ENCODE results near the gene FBLN5. TPM values are rescaled to one million over a fixed set of nuclear protein-coding genes. Genes with fewer than 3 reads are reported as not detected.
A peak's percentile ranks its signal among the peaks of the same experiment; 100 is the strongest.

Gene FBLN5
- total RNA-seq, 6 experiments from 2014 or later = 127 to 242 (median 205) TPM

GRCh38 chr14:91918186-91918883, 29.2 kb downstream of the FBLN5 start:
- no peaks in the 10 kb centered on the region; the same call in 1 of the 2 replicates for H3K27me3 Mint-ChIP-seq (ENCODE audit: insufficient read depth)
- H3K4me3 Mint-ChIP-seq = no peak overlapping the region
- H3K4me1 Mint-ChIP-seq (ENCODE audit: low read depth) = peaks cover 15% of the 10 kb centered on the region
- no peak for TF ChIP-seq CTCF (IDR thresholded peaks at IDR 0.05)
- no peaks in the 10 kb centered on the region; the same call in 1 of the 2 replicates for H3K9me3 Mint-ChIP-seq
- peaks cover 25% of the 10 kb centered on the region for H3K36me3 Mint-ChIP-seq (ENCODE audit: low read depth)
- no peak for DNase-seq
- H3K27ac Mint-ChIP-seq = no peak overlapping the region

- DNase-seq = no peak
- H3K27ac Mint-ChIP-seq = no peak overlapping the region
- no peak for TF ChIP-seq CTCF (IDR thresholded peaks at IDR 0.05)
- H3K9me3 Mint-ChIP-seq = no peaks in the 10 kb centered on the region; the same call in 1 of the 2 replicates
- no peaks in the 10 kb centered on the region for H3K27me3 Mint-ChIP-seq (ENCODE audit: insufficient read depth)
- H3K4me3 Mint-ChIP-seq = no peak overlapping the region
- H3K36me3 Mint-ChIP-seq (ENCODE audit: low read depth) = peaks cover 27% of the 10 kb centered on the region
- peaks cover 9% of the 10 kb centered on the region for H3K4me1 Mint-ChIP-seq (ENCODE audit: low read depth)
Measured at GRCh38 chr14:91912035-91912434, 35.5 kb downstream of the FBLN5 start.

- H3K4me1 Mint-ChIP-seq (ENCODE audit: low read depth) = 0 out of 2 replicates have a peak, but pooled peaks cover 5% of the 10 kb centered on the region
- no peak overlapping the region for H3K27ac Mint-ChIP-seq
- no peaks in the 10 kb centered on the region; the same call in 1 of the 2 replicates for H3K9me3 Mint-ChIP-seq
- TF ChIP-seq CTCF (IDR thresholded peaks at IDR 0.05) = peak; percentile 53
- H3K27me3 Mint-ChIP-seq (ENCODE audit: insufficient read depth) = no peaks in the 10 kb centered on the region
- no peak for DNase-seq
- peaks cover 26% of the 10 kb centered on the region for H3K36me3 Mint-ChIP-seq (ENCODE audit: low read depth)
- H3K4me3 Mint-ChIP-seq = no peak overlapping the region
Measured at GRCh38 chr14:91911474-91912032, 35.9 kb downstream of the FBLN5 start.

GRCh38 chr14:91910196-91910595, 37.3 kb downstream of the FBLN5 start:
- H3K27ac Mint-ChIP-seq = no peak overlapping the region
- peaks cover 20% of the 10 kb centered on the region for H3K36me3 Mint-ChIP-seq (ENCODE audit: low read depth)

GRCh38 chr14:91906374-91906773, 41.1 kb downstream of the FBLN5 start:
- Mint-ChIP-seq H3K27ac (no peak overlapping the region), H3K9me3 (no peaks in the 10 kb centered on the region), H3K36me3 (ENCODE audit: low read depth) (peaks cover 16% of the 10 kb centered on the region), H3K4me3 (no peak overlapping the region), H3K4me1 (ENCODE audit: low read depth) (peaks cover under 1% of the 10 kb centered on the region; the same call in 1 of the 2 replicates), H3K27me3 (ENCODE audit: insufficient read depth) (no peaks in the 10 kb centered on the region; the same call in 1 of the 2 replicates)
- DNase-seq = no peak
- no peak for TF ChIP-seq CTCF (IDR thresholded peaks at IDR 0.05)

More at GRCh38 chr14:91910196-91910595, 37.3 kb downstream of the FBLN5 start:
- no peak for DNase-seq
- 0 out of 2 replicates have a peak, but pooled peaks cover 5% of the 10 kb centered on the region for H3K4me1 Mint-ChIP-seq (ENCODE audit: low read depth)
- H3K27me3 Mint-ChIP-seq (ENCODE audit: insufficient read depth) = no peaks in the 10 kb centered on the region
- no peak for TF ChIP-seq CTCF (IDR thresholded peaks at IDR 0.05)
- no peaks in the 10 kb centered on the region for H3K9me3 Mint-ChIP-seq
- no peak overlapping the region for H3K4me3 Mint-ChIP-seq
